HepG2 (cell line): ENCODE results near the gene TELO2. TPM values are rescaled to one million over a fixed set of nuclear protein-coding genes. Genes with fewer than 3 reads are reported as not detected.

Experiments
- ATF7-NPFF ChIP-seq: sonication (generic); formaldehyde crosslinking; IDR thresholded peaks from 2 replicates; pipeline ENCODE4 v1.8.1; 2023; ENCODE audit warnings: mild to moderate bottlenecking, low read depth, missing genetic modification reagents, moderate library complexity
- BCL3 ChIP-seq: sonication (generic); formaldehyde crosslinking; IDR thresholded peaks from 2 replicates; pipeline ENCODE4 v1.5.1; 2020; ENCODE audit warnings: mild to moderate bottlenecking, missing genetic modification reagents, moderate library complexity
- BRF2 ChIP-seq: sonication (generic); formaldehyde crosslinking; IDR thresholded peaks from 2 replicates; pipeline ENCODE4 v1.8.1; 2022; ENCODE audit warnings: mild to moderate bottlenecking, missing genetic modification reagents
- CEBPG ChIP-seq: IDR thresholded peaks from 2 replicates; pipeline ENCODE4 v1.6.1; 2016
- DZIP1 ChIP-seq: sonication (generic); formaldehyde crosslinking; IDR thresholded peaks from 2 replicates; pipeline ENCODE4 v1.5.0; 2020; ENCODE audit warnings: mild to moderate bottlenecking, missing genetic modification reagents
- ETV6 ChIP-seq: sonication (generic); formaldehyde crosslinking; conservative IDR thresholded peaks from 2 replicates; pipeline ENCODE4 v1.4.0; 2020; ENCODE audit warnings: missing genetic modification reagents
- GATAD1 ChIP-seq: IDR thresholded peaks from 2 replicates; pipeline ENCODE4 v1.6.1; 2016; ENCODE audit warnings: missing genetic modification reagents, missing compliant biosample characterization
- GFI1 ChIP-seq: sonication (generic); formaldehyde crosslinking; IDR thresholded peaks from 2 replicates; pipeline ENCODE4 v1.5.0; 2020; ENCODE audit warnings: missing genetic modification reagents, mild to moderate bottlenecking, borderline replicate concordance
- NFE2L2 ChIP-seq: fragments of 150-350 bp; IDR thresholded peaks from 2 replicates; pipeline ENCODE4 v1.6.1; 2014; ENCODE audit warnings: low read length
- NR2F6 ChIP-seq, 2 experiments: IDR thresholded peaks; 2 replicates each; pipeline ENCODE4 v1.6.1; 2016; ENCODE audit warnings: antibody characterized with exemption in 1 of 2, mild to moderate bottlenecking in 1 of 2
- RXRB ChIP-seq: IDR thresholded peaks from 2 replicates; pipeline ENCODE4 v1.6.1; 2016; ENCODE audit warnings: borderline replicate concordance, missing genetic modification reagents, missing compliant biosample characterization
- SAFB2 ChIP-seq: sonication (generic); formaldehyde crosslinking; IDR thresholded peaks from 2 replicates; pipeline ENCODE4 v1.5.1; 2020; ENCODE audit warnings: missing genetic modification reagents, low read depth, mild to moderate bottlenecking, borderline replicate concordance
- SNAPC5 ChIP-seq: sonication (generic); formaldehyde crosslinking; IDR thresholded peaks from 2 replicates; pipeline ENCODE4 v1.8.1; 2023; ENCODE audit warnings: mild to moderate bottlenecking, missing genetic modification reagents, borderline replicate concordance
- ZBTB2 ChIP-seq: sonication (generic); formaldehyde crosslinking; IDR thresholded peaks from 2 replicates; pipeline ENCODE4 v1.8.0; 2022; ENCODE audit warnings: low read depth, missing genetic modification reagents
- ZFAT ChIP-seq: sonication (generic); formaldehyde crosslinking; conservative IDR thresholded peaks from 2 replicates; pipeline ENCODE4 v1.8.1; 2023; ENCODE audit warnings: missing genetic modification reagents, inconsistent platforms
- ZMYM3 ChIP-seq: sonication (generic); formaldehyde crosslinking; IDR thresholded peaks from 2 replicates; pipeline ENCODE4 v1.5.1; 2020; ENCODE audit warnings: mild to moderate bottlenecking, missing genetic modification reagents
- ZNF556 ChIP-seq: sonication (generic); formaldehyde crosslinking; IDR thresholded peaks from 2 replicates; pipeline ENCODE4 v1.4.0; 2020; ENCODE audit warnings: mild to moderate bottlenecking, missing genetic modification reagents, borderline replicate concordance
- ZNF597 ChIP-seq: sonication (generic); formaldehyde crosslinking; IDR thresholded peaks from 2 replicates; pipeline ENCODE4 v1.5.0; 2020; ENCODE audit warnings: missing genetic modification reagents
- ZNF761 ChIP-seq: sonication (generic); formaldehyde crosslinking; conservative IDR thresholded peaks from 2 replicates; pipeline ENCODE4 v1.4.0; 2020; ENCODE audit warnings: mild to moderate bottlenecking, missing genetic modification reagents
- ZNF781 ChIP-seq: sonication (generic); formaldehyde crosslinking; IDR thresholded peaks from 2 replicates; pipeline ENCODE4 v1.5.1; 2020; ENCODE audit warnings: borderline replicate concordance, mild to moderate bottlenecking, missing genetic modification reagents; ENCODE audit errors: not compliant biosample characterization
- polyA plus RNA-seq, 8 experiments: library from polyadenylated mRNA; depleted of rRNA in 3 of 8; stranded (reverse) in 7 of 8; unstranded in 1 of 8; fragments of >200 nt; fragmentation: Illumina TruSeq in 4 of 8; extraction: Trizol in 4 of 8; gene quantifications; 2 replicates each; pipeline versions ENCODE4 v1.2.1 to v1.2.3, GENCODE V29; 2011 to 2016; ENCODE audit warnings: low read depth in 4 of 8, missing spikeins in 1 of 8, mixed read lengths in 1 of 8; ENCODE audit not compliant: insufficient read depth in 1 of 8
- total RNA-seq, 5 experiments: library from RNA; depleted of rRNA; stranded (reverse); fragments of >200 nt; fragmentation: Illumina TruSeq; extraction: Trizol; gene quantifications; 2 replicates each; pipeline ENCODE4 v1.2.3, GENCODE V29; 2016; ENCODE audit warnings: low read depth in 1 of 5

TELO2 gene
- total and polyA plus RNA-seq, 2 of the 13 experiments (the other 11 are each of a cell fraction or from before 2014, with no cell fraction given), result 10.1 to 17.9 TPM

GRCh38 chr16:1492923-1493745 lies at the start of gene TELO2 (continued):
- TF ChIP-seq CEBPG (no peak), ZMYM3 (CRISPR knock-in tag) (0 out of 2 replicates have a peak, but pooled peaks have one; percentile 42), ZNF781 (peak; percentile 58), BCL3 (CRISPR knock-in tag) (no peak), RXRB (0 out of 2 replicates have a peak, but pooled peaks have one; percentile 36), GATAD1 (peak; percentile 90), ZNF556 (peak; percentile 43; the same call in 1 of the 2 replicates), SAFB2 (CRISPR knock-in tag) (no peak; the same call in 1 of the 2 replicates), NR2F6 (IDR thresholded peaks at IDR 0.05) (peak; percentile 78), NR2F6 (CRISPR knock-in tag; IDR thresholded peaks at IDR 0.05) (peak; percentile 74), DZIP1 (no peak), GFI1 (CRISPR knock-in tag) (0 out of 2 replicates have a peak, but pooled peaks have one; percentile 24), ZNF597 (no peak), NFE2L2 (no peak), ETV6 (0 out of 2 replicates have a peak, but pooled peaks have one; percentile 35), BRF2 (CRISPR knock-in tag) (no peak), ZFAT (peak; percentile 99), SNAPC5 (CRISPR knock-in tag) (no peak), ATF7-NPFF (CRISPR knock-in tag) (no peak), ZBTB2 (CRISPR knock-in tag) (0 out of 2 replicates have a peak, but pooled peaks have one; percentile 41), ZNF761 (0 out of 2 replicates have a peak, but pooled peaks have one; percentile 10)
